ENCODE data around the gene IL6. TPM values are rescaled to one million over a fixed set of nuclear protein-coding genes. Genes with fewer than 3 reads are reported as not detected.

The IL6 gene
- total and polyA plus RNA-seq, 9 of the 15 experiments (the other 6 are each of a cell fraction or from before 2014, with no cell fraction given) = 0.76 to 2.9 (median 1.5) TPM

DNA sequence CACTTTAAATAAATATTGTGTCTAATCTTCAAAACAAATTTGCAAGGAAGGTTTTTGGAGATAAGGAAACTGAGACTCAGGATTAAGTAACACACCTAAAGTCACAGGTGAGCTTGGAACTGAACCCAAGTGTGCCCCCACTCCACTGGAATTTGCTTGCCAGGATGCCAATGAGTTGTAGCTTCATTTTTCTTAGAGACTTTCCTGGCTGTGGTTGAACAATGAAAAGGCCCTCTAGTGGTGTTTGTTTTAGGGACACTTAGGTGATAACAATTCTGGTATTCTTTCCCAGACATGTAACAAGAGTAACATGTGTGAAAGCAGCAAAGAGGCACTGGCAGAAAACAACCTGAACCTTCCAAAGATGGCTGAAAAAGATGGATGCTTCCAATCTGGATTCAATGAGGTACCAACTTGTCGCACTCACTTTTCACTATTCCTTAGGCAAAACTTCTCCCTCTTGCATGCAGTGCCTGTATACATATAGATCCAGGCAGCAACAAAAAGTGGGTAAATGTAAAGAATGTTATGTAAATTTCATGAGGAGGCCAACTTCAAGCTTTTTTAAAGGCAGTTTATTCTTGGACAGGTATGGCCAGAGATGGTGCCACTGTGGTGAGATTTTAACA, 1.5 kb downstream of the IL6 start (continued):
- TF ChIP-seq, protein P1, sequence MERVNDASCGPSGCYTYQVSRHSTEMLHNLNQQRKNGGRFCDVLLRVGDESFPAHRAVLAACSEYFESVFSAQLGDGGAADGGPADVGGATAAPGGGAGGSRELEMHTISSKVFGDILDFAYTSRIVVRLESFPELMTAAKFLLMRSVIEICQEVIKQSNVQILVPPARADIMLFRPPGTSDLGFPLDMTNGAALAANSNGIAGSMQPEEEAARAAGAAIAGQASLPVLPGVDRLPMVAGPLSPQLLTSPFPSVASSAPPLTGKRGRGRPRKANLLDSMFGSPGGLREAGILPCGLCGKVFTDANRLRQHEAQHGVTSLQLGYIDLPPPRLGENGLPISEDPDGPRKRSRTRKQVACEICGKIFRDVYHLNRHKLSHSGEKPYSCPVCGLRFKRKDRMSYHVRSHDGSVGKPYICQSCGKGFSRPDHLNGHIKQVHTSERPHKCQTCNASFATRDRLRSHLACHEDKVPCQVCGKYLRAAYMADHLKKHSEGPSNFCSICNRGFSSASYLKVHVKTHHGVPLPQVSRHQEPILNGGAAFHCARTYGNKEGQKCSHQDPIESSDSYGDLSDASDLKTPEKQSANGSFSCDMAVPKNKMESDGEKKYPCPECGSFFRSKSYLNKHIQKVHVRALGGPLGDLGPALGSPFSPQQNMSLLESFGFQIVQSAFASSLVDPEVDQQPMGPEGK (CRISPR knock-in tag; IDR thresholded peaks at IDR 0.05; ENCODE audit: borderline replicate concordance) = no peak
- TF ChIP-seq ZC3H8 (IDR thresholded peaks at IDR 0.05) (no peak), ZNF778 (CRISPR knock-in tag; IDR thresholded peaks at IDR 0.05) (no peak), MTF1 (CRISPR knock-in tag; IDR thresholded peaks at IDR 0.05; ENCODE audit: borderline replicate concordance) (no peak), GTF2F1 (IDR thresholded peaks at IDR 0.05; ENCODE audit: low read depth, low read length) (no peak), MYBL2 (IDR thresholded peaks at IDR 0.05; ENCODE audit: low read depth) (no peak), MYBL2 (CRISPR knock-in tag; IDR thresholded peaks at IDR 0.05; ENCODE audit: borderline replicate concordance) (no peak), TEAD4 (IDR thresholded peaks at IDR 0.05; ENCODE audit: low read length) (0 out of 2 replicates have a peak, but pooled peaks have one; percentile 17), TEAD4 (CRISPR knock-in tag; IDR thresholded peaks at IDR 0.05; ENCODE audit: borderline replicate concordance) (no peak), CTCFL (IDR thresholded peaks at IDR 0.05; ENCODE audit: borderline replicate concordance, insufficient read depth, low read depth, low read length, poor library complexity, severe bottlenecking) (no peak), CREB3 (tag; conservative IDR thresholded peaks at IDR 0.05; ENCODE audit: low read depth) (no peak), ESRRA (IDR thresholded peaks at IDR 0.05; ENCODE audit: borderline replicate concordance, low read depth) (no peak), RAD51 (IDR thresholded peaks at IDR 0.05; ENCODE audit: borderline replicate concordance, low read depth) (no peak), NCOR1 (IDR thresholded peaks at IDR 0.05) (no peak), HMGXB4 (CRISPR knock-in tag; IDR thresholded peaks at IDR 0.05) (no peak), STAT5B (CRISPR knock-in tag; IDR thresholded peaks at IDR 0.05) (no peak), SIN3A (IDR thresholded peaks at IDR 0.05; ENCODE audit: borderline replicate concordance in 2 of 2, control insufficient read depth in 1 of 2, low read depth in 2 of 2, low read length in 2 of 2) (no peak)
- TF ChIP-seq, protein P2, sequence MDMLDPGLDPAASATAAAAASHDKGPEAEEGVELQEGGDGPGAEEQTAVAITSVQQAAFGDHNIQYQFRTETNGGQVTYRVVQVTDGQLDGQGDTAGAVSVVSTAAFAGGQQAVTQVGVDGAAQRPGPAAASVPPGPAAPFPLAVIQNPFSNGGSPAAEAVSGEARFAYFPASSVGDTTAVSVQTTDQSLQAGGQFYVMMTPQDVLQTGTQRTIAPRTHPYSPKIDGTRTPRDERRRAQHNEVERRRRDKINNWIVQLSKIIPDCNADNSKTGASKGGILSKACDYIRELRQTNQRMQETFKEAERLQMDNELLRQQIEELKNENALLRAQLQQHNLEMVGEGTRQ (CRISPR knock-in tag; IDR thresholded peaks at IDR 0.05) = no peak
- TF ChIP-seq, protein P3, sequence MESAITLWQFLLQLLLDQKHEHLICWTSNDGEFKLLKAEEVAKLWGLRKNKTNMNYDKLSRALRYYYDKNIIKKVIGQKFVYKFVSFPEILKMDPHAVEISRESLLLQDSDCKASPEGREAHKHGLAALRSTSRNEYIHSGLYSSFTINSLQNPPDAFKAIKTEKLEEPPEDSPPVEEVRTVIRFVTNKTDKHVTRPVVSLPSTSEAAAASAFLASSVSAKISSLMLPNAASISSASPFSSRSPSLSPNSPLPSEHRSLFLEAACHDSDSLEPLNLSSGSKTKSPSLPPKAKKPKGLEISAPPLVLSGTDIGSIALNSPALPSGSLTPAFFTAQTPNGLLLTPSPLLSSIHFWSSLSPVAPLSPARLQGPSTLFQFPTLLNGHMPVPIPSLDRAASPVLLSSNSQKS (CRISPR knock-in tag; IDR thresholded peaks at IDR 0.05) = no peak
